GM19438 (cell line): ENCODE data around the gene HLTF.
A peak's percentile ranks its signal among the peaks of the same experiment; 100 is the strongest.
"Not testable (repeated sequence)": the region's sequence is repeated elsewhere in the genome, so short reads cannot be mapped to it uniquely, and the experiment has no call there.

Source experiments
- ATAC-seq: cut with Tn5 transposase; IDR thresholded peaks from one replicate; pipeline ENCODE4 v1.9.1; 2021; ENCODE audit warnings: low read depth; ENCODE audit not compliant: unreplicated experiment

The HLTF gene

GRCh38 chr3:148992635-148993255 lies 93.6 kb downstream of the HLTF start:
- ATAC-seq: no peak

GRCh38 chr3:148992027-148992634 lies 94.2 kb downstream of the HLTF start:
- ATAC-seq: peak; percentile 18

GRCh38 chr3:148991219-148992026 lies 94.9 kb downstream of the HLTF start, which contains the start of gene GYG1:
Gene GYG1 (plus strand): TSS chr3:148991540. CDS start chr3:148991641, 101 bp downstream.
- peak; percentile 76 for ATAC-seq

GRCh38 chr3:148990236-148990635 lies 96.1 kb downstream of the HLTF start:
- ATAC-seq: peak; percentile 42

- not testable (repeated sequence) for ATAC-seq
Measured at GRCh38 chr3:148987551-148987950, 98.8 kb downstream of the HLTF start.

GRCh38 chr3:148981273-148981672 lies 105.1 kb downstream of the HLTF start:
- ATAC-seq: no peak
